22Rv1 (cell line): Measurements from ENCODE around the gene CCDC91.
A peak's percentile ranks its signal among the peaks of the same experiment; 100 is the strongest.

ENCODE experiments used
- H3K27ac ChIP-seq: fragments of 450-650 bp; 2 replicates; pipeline ENCODE4 v1.5.1; 2017
- CTCF ChIP-seq: fragments of 450-650 bp; IDR thresholded peaks from 2 replicates; pipeline ENCODE4 v1.5.1; 2017; ENCODE audit warnings: mild to moderate bottlenecking
- ZFX ChIP-seq: fragments of 450-650 bp; IDR thresholded peaks from 2 replicates; pipeline ENCODE4 v1.6.1; 2017; ENCODE audit warnings: antibody characterized with exemption, borderline replicate concordance

Gene CCDC91

GRCh38 chr12:28268608-28269229 is 78.5 kb downstream of the CCDC91 start:
- H3K27ac ChIP-seq: no peak overlapping the region
- TF ChIP-seq ZFX (no peak), CTCF (no peak)

GRCh38 chr12:28269851-28270250 is 79.6 kb downstream of the CCDC91 start:
- TF ChIP-seq ZFX (no peak), CTCF (no peak)

GRCh38 chr12:28278499-28278898 is 88.2 kb downstream of the CCDC91 start:
- TF ChIP-seq CTCF: no peak
- TF ChIP-seq ZFX: no peak
- peak overlapping the region; percentile 52 for H3K27ac ChIP-seq

More at GRCh38 chr12:28269851-28270250, 79.6 kb downstream of the CCDC91 start:
- H3K27ac ChIP-seq: no peak overlapping the region

- H3K27ac ChIP-seq: peak overlapping the region; percentile 52
- no peak for TF ChIP-seq CTCF
- no peak for TF ChIP-seq ZFX
Observed at GRCh38 chr12:28278960-28279359, 88.7 kb downstream of the CCDC91 start.

GRCh38 chr12:28286352-28286751 is 96.1 kb downstream of the CCDC91 start:
- no peak overlapping the region for H3K27ac ChIP-seq
- no peak for TF ChIP-seq ZFX
- no peak for TF ChIP-seq CTCF

- no peak overlapping the region for H3K27ac ChIP-seq
- TF ChIP-seq ZFX (no peak), CTCF (no peak)
Observed at GRCh38 chr12:28290262-28290661, 100.0 kb downstream of the CCDC91 start.

- no peak overlapping the region for H3K27ac ChIP-seq
- TF ChIP-seq CTCF (no peak), ZFX (no peak)
Observed at GRCh38 chr12:28292699-28293098, 102.4 kb downstream of the CCDC91 start.
